ENCODE data around the gene CDH23.

- TF ChIP-seq CTCF (IDR thresholded peaks at IDR 0.05), result no peak
- TF ChIP-seq POLR2A (IDR thresholded peaks at IDR 0.05), result no peak
These were observed 450.1 kb downstream of the CDH23 start for GRCh38 chr10:71846816-71847215.

Measured in uterus (tissue), 2 donors.